Activated T-cell treated with anti-CD3 and anti-CD28 coated beads, Interleukin-2, amount 50 U/mL, for 72 hours (primary cell): Measurements from ENCODE around the gene SLC11A1. TPM values are rescaled to one million over a fixed set of nuclear protein-coding genes. Genes with fewer than 3 reads are reported as not detected.

Source experiments
- ATAC-seq, 2 donors: fragments of 150-1000 bp; cut with Tn5 transposase; replicated peaks in 1 of 2; 2 replicates each; pipeline ENCODE4 v1.10.0; 2021; ENCODE audit warnings: moderate library complexity in 2 of 2, mild to moderate bottlenecking in 1 of 2
- DNase-seq, 2 donors: peaks; one replicate each; pipeline ENCODE4 v3.0.0; 2021 to 2022; ENCODE audit warnings: mixed read lengths in 1 of 2
- H3K27ac Mint-ChIP-seq: one replicate; pipeline ENCODE4 v1.8.0; 2022; ENCODE audit warnings: mild to moderate bottlenecking, moderate library complexity, mixed read lengths
- H3K27me3 Mint-ChIP-seq: one replicate; pipeline ENCODE4 v1.8.0; 2022; ENCODE audit warnings: low read depth, mixed read lengths
- H3K36me3 Mint-ChIP-seq, 2 donors: one replicate each; pipeline ENCODE4 v1.8.0; 2022; ENCODE audit warnings: mixed read lengths in 2 of 2, mild to moderate bottlenecking in 1 of 2; ENCODE audit not compliant: insufficient read depth in 2 of 2
- H3K4me1 Mint-ChIP-seq: one replicate; pipeline ENCODE4 v1.8.0; 2022; ENCODE audit warnings: low read depth, mixed read lengths
- H3K4me3 Mint-ChIP-seq, 2 donors: one replicate each; pipeline ENCODE4 v1.8.0; 2022; ENCODE audit warnings: mild to moderate bottlenecking in 2 of 2, mixed read lengths in 2 of 2, moderate library complexity in 2 of 2
- H3K9me3 Mint-ChIP-seq, 2 donors: one replicate each; pipeline ENCODE4 v1.8.0; 2022; ENCODE audit warnings: mixed read lengths in 2 of 2
- total RNA-seq, 2 donors: library from RNA; stranded (reverse); gene quantifications; one replicate each; pipeline ENCODE4 v1.2.3, GENCODE V29; 2022

Gene SLC11A1
- total RNA-seq, 2 donors from 2014 or later, result 0.19 TPM; not detected in 1

GRCh38 chr2:218399391-218400166, 17.5 kb downstream of the SLC11A1 start, which contains the start of gene CTDSP1:
Gene CTDSP1, plus strand, starts transcription at chr2:218399868. Its CDS starts 223 bp downstream, at chr2:218400091.
- DNase-seq (peak; percentile 92 to 94), ATAC-seq (peak; percentile 52 to 59)
- peak within 1 kb of the TSS; percentile 90 to 92 for H3K4me3 Mint-ChIP-seq
- H3K27me3 Mint-ChIP-seq, result peaks cover 15% of the 10 kb centered on the region
- no peaks in the 10 kb centered on the region for H3K9me3 Mint-ChIP-seq
- H3K27ac Mint-ChIP-seq, result peak within 1 kb of the TSS; percentile 87
- H3K36me3 Mint-ChIP-seq, result peaks cover 0 to 2% of the 10 kb centered on the region in 2 donors
- H3K4me1 Mint-ChIP-seq, result peaks cover 45% of the 10 kb centered on the region

GRCh38 chr2:218400167-218400929, 18.3 kb downstream of the SLC11A1 start:
- no peaks in the 10 kb centered on the region for H3K9me3 Mint-ChIP-seq
- peaks cover 15% of the 10 kb centered on the region for H3K27me3 Mint-ChIP-seq
- peak overlapping the region; percentile 90 to 92 for H3K4me3 Mint-ChIP-seq
- H3K36me3 Mint-ChIP-seq, result peaks cover 0 to 2% of the 10 kb centered on the region in 2 donors
- peak overlapping the region; percentile 87 for H3K27ac Mint-ChIP-seq
- DNase-seq, result peak; percentile 40 to 43
- peak in 1 of 2 donors; percentile 1 for ATAC-seq
- H3K4me1 Mint-ChIP-seq, result peaks cover 51% of the 10 kb centered on the region

GRCh38 chr2:218400930-218401881, 19.1 kb downstream of the SLC11A1 start:
- DNase-seq, result no peak
- ATAC-seq, result no peak
- peak overlapping the region; percentile 72 to 90 for H3K4me3 Mint-ChIP-seq
- H3K27me3 Mint-ChIP-seq, result peaks cover 15% of the 10 kb centered on the region
- no peaks in the 10 kb centered on the region for H3K9me3 Mint-ChIP-seq
- H3K27ac Mint-ChIP-seq, result no peak overlapping the region
- H3K4me1 Mint-ChIP-seq, result peaks cover 53% of the 10 kb centered on the region
- H3K36me3 Mint-ChIP-seq, result peaks cover 0 to 2% of the 10 kb centered on the region in 2 donors

GRCh38 chr2:218401890-218402289, 19.8 kb downstream of the SLC11A1 start:
- Mint-ChIP-seq H3K4me1 (peaks cover 51% of the 10 kb centered on the region), H3K36me3 (no peaks in the 10 kb centered on the region), H3K4me3 (peak overlapping the region; percentile 72 to 90), H3K27ac (no peak overlapping the region), H3K9me3 (no peaks in the 10 kb centered on the region), H3K27me3 (peaks cover 12% of the 10 kb centered on the region)
- DNase-seq (no peak), ATAC-seq (no peak)

GRCh38 chr2:218402491-218402901, 20.4 kb downstream of the SLC11A1 start:
- ATAC-seq (no peak), DNase-seq (no peak)
- Mint-ChIP-seq H3K4me3 (no peak overlapping the region), H3K27ac (no peak overlapping the region), H3K9me3 (no peaks in the 10 kb centered on the region), H3K36me3 (no peaks in the 10 kb centered on the region), H3K27me3 (peaks cover 6% of the 10 kb centered on the region), H3K4me1 (peaks cover 51% of the 10 kb centered on the region)

GRCh38 chr2:218402911-218403411, 20.9 kb downstream of the SLC11A1 start:
- ATAC-seq (no peak), DNase-seq (no peak)
- H3K36me3 Mint-ChIP-seq, result no peaks in the 10 kb centered on the region
- H3K4me1 Mint-ChIP-seq, result peaks cover 51% of the 10 kb centered on the region
- no peak overlapping the region for H3K4me3 Mint-ChIP-seq
- H3K27me3 Mint-ChIP-seq, result peaks cover 6% of the 10 kb centered on the region
- no peaks in the 10 kb centered on the region for H3K9me3 Mint-ChIP-seq
- no peak overlapping the region for H3K27ac Mint-ChIP-seq

- no peaks in the 10 kb centered on the region for H3K9me3 Mint-ChIP-seq
- ATAC-seq (no peak), DNase-seq (no peak)
- H3K27me3 Mint-ChIP-seq, result peaks cover 8% of the 10 kb centered on the region
- peaks cover 54% of the 10 kb centered on the region for H3K4me1 Mint-ChIP-seq
- H3K4me3 Mint-ChIP-seq, result no peak overlapping the region
- no peaks in the 10 kb centered on the region for H3K36me3 Mint-ChIP-seq
- no peak overlapping the region for H3K27ac Mint-ChIP-seq
Measured at GRCh38 chr2:218403810-218404209, 21.7 kb downstream of the SLC11A1 start.

GRCh38 chr2:218404351-218405085, 22.4 kb downstream of the SLC11A1 start:
- Mint-ChIP-seq H3K4me1 (peaks cover 54% of the 10 kb centered on the region), H3K4me3 (peak overlapping the region in 1 of 2 donors; percentile 25), H3K36me3 (no peaks in the 10 kb centered on the region), H3K9me3 (no peaks in the 10 kb centered on the region), H3K27me3 (peaks cover 8% of the 10 kb centered on the region), H3K27ac (no peak overlapping the region)
- DNase-seq (no peak), ATAC-seq (no peak)

GRCh38 chr2:218405086-218405745, 23.1 kb downstream of the SLC11A1 start:
- peak overlapping the region; percentile 68 for H3K27ac Mint-ChIP-seq
- peak overlapping the region; percentile 87 to 93 for H3K4me3 Mint-ChIP-seq

GRCh38 chr2:218405746-218406208, 23.7 kb downstream of the SLC11A1 start:
- Mint-ChIP-seq H3K4me3 (peak overlapping the region; percentile 87 to 93), H3K27ac (peak overlapping the region; percentile 68), H3K4me1 (peaks cover 54% of the 10 kb centered on the region), H3K36me3 (no peaks in the 10 kb centered on the region), H3K27me3 (peaks cover 8% of the 10 kb centered on the region), H3K9me3 (no peaks in the 10 kb centered on the region)
- DNase-seq (no peak), ATAC-seq (peak; percentile 0 to 1)

More at GRCh38 chr2:218405086-218405745, 23.1 kb downstream of the SLC11A1 start:
- ATAC-seq (no peak), DNase-seq (no peak)
- Mint-ChIP-seq H3K4me1 (peaks cover 54% of the 10 kb centered on the region), H3K36me3 (no peaks in the 10 kb centered on the region), H3K27me3 (peaks cover 8% of the 10 kb centered on the region), H3K9me3 (no peaks in the 10 kb centered on the region)

- H3K4me1 Mint-ChIP-seq, result peaks cover 52% of the 10 kb centered on the region
- peaks cover 8% of the 10 kb centered on the region for H3K27me3 Mint-ChIP-seq
- H3K4me3 Mint-ChIP-seq, result peak overlapping the region; percentile 87 to 93
- H3K9me3 Mint-ChIP-seq, result no peaks in the 10 kb centered on the region
- H3K36me3 Mint-ChIP-seq, result no peaks in the 10 kb centered on the region
- H3K27ac Mint-ChIP-seq, result peak overlapping the region; percentile 91
- ATAC-seq, result peak; percentile 84
- peak; percentile 93 for DNase-seq
Measured at GRCh38 chr2:218406209-218406948, 24.3 kb downstream of the SLC11A1 start.
